ENCODE data around the gene SCFD2. TPM values are rescaled to one million over a fixed set of nuclear protein-coding genes. Genes with fewer than 3 reads are reported as not detected.

The SCFD2 gene
- polyA plus RNA-seq, 2 of the 4 experiments (the other 2 are of a cell fraction) = 7.6 to 10.8 TPM

DNA sequence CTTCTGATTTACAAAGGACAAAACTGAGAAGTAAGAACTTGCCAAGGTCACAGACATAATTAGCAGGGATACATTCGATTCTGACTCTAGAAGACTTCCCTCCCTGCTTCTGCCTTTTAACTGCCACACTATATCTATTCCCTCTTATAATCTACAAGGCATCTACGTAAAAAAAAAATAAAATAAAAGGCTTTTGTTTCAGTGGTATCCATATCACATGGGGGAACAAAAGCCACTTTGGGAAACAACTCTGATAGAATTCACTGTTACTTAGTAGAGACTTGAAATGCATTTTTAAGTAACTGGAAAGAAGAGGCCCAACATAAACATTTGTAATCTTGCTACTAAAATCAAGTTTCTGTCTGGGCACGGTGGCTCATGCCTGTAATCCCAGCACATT lies 247.2 kb downstream of the SCFD2 start:
- POLR2A ChIA-PET = no interaction called here
- no peak overlapping the region for H3K27ac ChIP-seq
- CTCF ChIA-PET = no interaction called here
- 77% methylated on average over 3 of the region's 3 CpGs for WGBS (ENCODE audit: missing lambda C conversion rate)
- no peak overlapping the region for H3K4me3 ChIP-seq
- no peak overlapping the region for H3K4me2 ChIP-seq
- H3K4me1 ChIP-seq = no peaks in the 10 kb centered on the region
- no peaks in the 10 kb centered on the region for H3K9me3 ChIP-seq
- DNase-seq (ENCODE audit: low read depth in 1 of 2, low spot score in 1 of 2) (no peak), FAIRE-seq (no peak), ATAC-seq (no peak)
- TF ChIP-seq NR3C1 (IDR thresholded peaks at IDR 0.05) (no peak), ZC3H11A (IDR thresholded peaks at IDR 0.05) (no peak), JUN (IDR thresholded peaks at IDR 0.05) (no peak), TFCP2L1 (CRISPR knock-in tag; IDR thresholded peaks at IDR 0.05) (no peak), ZFP36 (IDR thresholded peaks at IDR 0.05; ENCODE audit: borderline replicate concordance, partially characterized antibody) (no peak), POLR2A (IDR thresholded peaks at IDR 0.05; ENCODE audit: low read length) (no peak), RAD21 (conservative IDR thresholded peaks at IDR 0.05 in 1 of 2, IDR thresholded peaks at IDR 0.05 in 1 of 2) (no peak), FOSB (CRISPR knock-in tag; IDR thresholded peaks at IDR 0.05) (no peak), NPAS2 (CRISPR knock-in tag; IDR thresholded peaks at IDR 0.05; ENCODE audit: borderline replicate concordance) (no peak), EHF (CRISPR knock-in tag; IDR thresholded peaks at IDR 0.05) (no peak), CHD4 (IDR thresholded peaks at IDR 0.05; ENCODE audit: borderline replicate concordance) (no peak)
- TF ChIP-seq, protein P1, sequence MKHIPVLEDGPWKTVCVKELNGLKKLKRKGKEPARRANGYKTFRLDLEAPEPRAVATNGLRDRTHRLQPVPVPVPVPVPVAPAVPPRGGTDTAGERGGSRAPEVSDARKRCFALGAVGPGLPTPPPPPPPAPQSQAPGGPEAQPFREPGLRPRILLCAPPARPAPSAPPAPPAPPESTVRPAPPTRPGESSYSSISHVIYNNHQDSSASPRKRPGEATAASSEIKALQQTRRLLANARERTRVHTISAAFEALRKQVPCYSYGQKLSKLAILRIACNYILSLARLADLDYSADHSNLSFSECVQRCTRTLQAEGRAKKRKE (CRISPR knock-in tag; IDR thresholded peaks at IDR 0.05; ENCODE audit: low read depth) = no peak

DNA sequence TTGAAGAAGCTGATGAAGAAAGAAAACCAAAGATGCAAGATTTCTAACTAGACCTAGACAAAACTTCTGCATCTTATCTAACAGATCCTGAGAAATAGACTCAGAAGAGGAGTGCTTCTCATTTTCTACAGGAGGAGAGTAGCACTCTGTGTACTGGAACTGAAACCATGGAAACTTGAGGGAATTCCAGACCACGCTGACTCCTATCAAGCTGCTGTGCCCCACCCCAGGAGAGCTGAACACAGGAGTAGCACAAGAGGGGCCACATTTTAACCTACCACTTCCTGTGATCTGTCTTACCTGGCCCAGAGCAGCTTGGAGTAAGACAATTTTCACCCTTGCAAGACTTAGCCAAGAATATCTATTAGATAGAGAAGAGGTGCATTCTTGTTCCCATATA lies 248.9 kb downstream of the SCFD2 start:
- ChIA-PET POLR2A (no interaction called here), CTCF (no interaction called here)
- Histone ChIP-seq H3K4me1 (no peaks in the 10 kb centered on the region), H3K27ac (no peak overlapping the region), H3K9me3 (no peaks in the 10 kb centered on the region), H3K4me2 (no peak overlapping the region), H3K4me3 (no peak overlapping the region)
- FAIRE-seq (no peak), DNase-seq (ENCODE audit: low read depth in 1 of 2, low spot score in 1 of 2) (no peak), ATAC-seq (no peak)
- WGBS (ENCODE audit: missing lambda C conversion rate) = 89% methylated on average over 1 of the region's 1 CpG
- TF ChIP-seq, protein P2, sequence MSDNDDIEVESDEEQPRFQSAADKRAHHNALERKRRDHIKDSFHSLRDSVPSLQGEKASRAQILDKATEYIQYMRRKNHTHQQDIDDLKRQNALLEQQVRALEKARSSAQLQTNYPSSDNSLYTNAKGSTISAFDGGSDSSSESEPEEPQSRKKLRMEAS (IDR thresholded peaks at IDR 0.05) = no peak
- no peak for TF ChIP-seq FOXS1 (CRISPR knock-in tag; IDR thresholded peaks at IDR 0.05)
- no peak for TF ChIP-seq ZSCAN20 (CRISPR knock-in tag; IDR thresholded peaks at IDR 0.05)
- TF ChIP-seq ZC3H11A (IDR thresholded peaks at IDR 0.05) = no peak
- no peak for TF ChIP-seq HOXB13 (CRISPR knock-in tag; IDR thresholded peaks at IDR 0.05; ENCODE audit: low read depth)
- TF ChIP-seq NFE2L2 (conservative IDR thresholded peaks at IDR 0.05; ENCODE audit: low read length) = no peak
- no peak for TF ChIP-seq POLR2A (IDR thresholded peaks at IDR 0.05; ENCODE audit: low read length)
- TF ChIP-seq MAFK (IDR thresholded peaks at IDR 0.05; ENCODE audit: partially characterized antibody) = no peak
- TF ChIP-seq BCL3 (IDR thresholded peaks at IDR 0.05) = no peak
- TF ChIP-seq, protein P1 (CRISPR knock-in tag; IDR thresholded peaks at IDR 0.05; ENCODE audit: low read depth) = no peak
- TF ChIP-seq SMC3 (IDR thresholded peaks at IDR 0.05) = no peak
- no peak for TF ChIP-seq CBX8 (IDR thresholded peaks at IDR 0.05)
- no peak for TF ChIP-seq USF2 (IDR thresholded peaks at IDR 0.05)
